ENCODE data around the gene CFDP1.

The CFDP1 gene

DNA sequence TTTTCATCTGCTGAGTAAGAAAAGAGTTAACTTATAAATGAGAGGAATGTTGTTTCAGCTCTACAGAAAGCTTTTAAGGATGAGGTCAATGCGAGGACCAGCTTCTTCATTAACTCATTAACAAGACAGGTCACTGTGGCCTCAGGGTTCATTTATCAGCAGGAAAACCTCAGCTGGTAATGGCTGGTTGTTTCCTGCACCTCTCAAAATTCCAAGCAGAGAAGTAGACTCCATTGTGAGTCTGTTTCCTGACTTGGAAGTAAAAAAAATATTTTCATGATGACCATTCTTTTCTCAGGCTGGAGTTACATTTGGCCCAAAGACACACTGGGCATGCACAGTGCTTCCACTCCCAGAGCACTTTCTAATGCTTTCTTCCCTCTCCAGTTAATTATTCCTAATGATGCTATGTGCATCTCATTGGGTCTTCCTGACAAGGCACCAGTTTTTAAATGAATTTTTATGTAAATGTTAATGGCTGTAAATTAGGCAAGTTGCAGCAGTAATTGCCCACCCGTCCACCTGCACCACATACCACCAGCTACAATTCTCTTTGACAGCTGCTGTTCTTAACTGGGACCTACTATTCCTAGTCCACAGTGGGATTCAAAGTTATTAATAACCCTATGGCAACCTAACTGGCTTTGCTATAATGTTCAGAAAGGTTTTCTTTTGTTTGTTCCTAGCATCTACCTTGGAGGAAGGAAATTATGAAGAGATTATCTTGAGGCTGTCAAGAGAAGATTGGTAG lies 92.4 kb downstream of the CFDP1 start:
- no peak for DNase-seq
- H3K27me3 ChIP-seq (ENCODE audit: insufficient read depth, low read depth, severe bottlenecking) = no peaks in the 10 kb centered on the region
- TF ChIP-seq, protein P1, sequence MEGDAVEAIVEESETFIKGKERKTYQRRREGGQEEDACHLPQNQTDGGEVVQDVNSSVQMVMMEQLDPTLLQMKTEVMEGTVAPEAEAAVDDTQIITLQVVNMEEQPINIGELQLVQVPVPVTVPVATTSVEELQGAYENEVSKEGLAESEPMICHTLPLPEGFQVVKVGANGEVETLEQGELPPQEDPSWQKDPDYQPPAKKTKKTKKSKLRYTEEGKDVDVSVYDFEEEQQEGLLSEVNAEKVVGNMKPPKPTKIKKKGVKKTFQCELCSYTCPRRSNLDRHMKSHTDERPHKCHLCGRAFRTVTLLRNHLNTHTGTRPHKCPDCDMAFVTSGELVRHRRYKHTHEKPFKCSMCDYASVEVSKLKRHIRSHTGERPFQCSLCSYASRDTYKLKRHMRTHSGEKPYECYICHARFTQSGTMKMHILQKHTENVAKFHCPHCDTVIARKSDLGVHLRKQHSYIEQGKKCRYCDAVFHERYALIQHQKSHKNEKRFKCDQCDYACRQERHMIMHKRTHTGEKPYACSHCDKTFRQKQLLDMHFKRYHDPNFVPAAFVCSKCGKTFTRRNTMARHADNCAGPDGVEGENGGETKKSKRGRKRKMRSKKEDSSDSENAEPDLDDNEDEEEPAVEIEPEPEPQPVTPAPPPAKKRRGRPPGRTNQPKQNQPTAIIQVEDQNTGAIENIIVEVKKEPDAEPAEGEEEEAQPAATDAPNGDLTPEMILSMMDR (IDR thresholded peaks at IDR 0.05; ENCODE audit: low read depth, low read length) = no peak
- H3K9me3 ChIP-seq (ENCODE audit: severe bottlenecking) = no peaks in the 10 kb centered on the region
- H3K27ac ChIP-seq = no peak overlapping the region
- H3K4me3 ChIP-seq (ENCODE audit: low read depth, low read length) = no peak overlapping the region
- peaks cover 19% of the 10 kb centered on the region for H3K36me3 ChIP-seq

DNA sequence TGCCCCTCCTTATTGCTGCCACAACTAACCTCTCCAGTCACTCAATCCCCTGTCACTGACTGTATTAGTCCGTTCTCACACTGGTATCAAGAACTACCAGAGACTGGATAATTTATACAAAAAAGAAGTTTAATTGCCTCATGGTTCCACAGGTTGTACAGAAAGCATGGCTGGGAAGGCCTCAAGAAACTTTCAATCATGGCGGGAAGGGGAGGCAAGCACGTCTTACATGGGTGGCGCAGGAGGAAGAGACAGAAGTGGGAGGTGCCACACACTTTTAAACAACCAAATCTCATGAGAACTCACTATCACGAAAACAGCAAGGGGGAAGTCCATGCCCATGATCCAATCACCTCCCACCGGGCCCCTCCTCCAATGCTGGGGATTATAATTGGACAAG lies 95.9 kb downstream of the CFDP1 start:
- H3K27ac ChIP-seq = no peak overlapping the region
- no peaks in the 10 kb centered on the region for H3K9me3 ChIP-seq (ENCODE audit: severe bottlenecking)
- H3K27me3 ChIP-seq (ENCODE audit: insufficient read depth, low read depth, severe bottlenecking) = no peaks in the 10 kb centered on the region
- no peak for DNase-seq
- H3K4me3 ChIP-seq (ENCODE audit: low read depth, low read length) = no peak overlapping the region
- TF ChIP-seq, protein P1 (IDR thresholded peaks at IDR 0.05; ENCODE audit: low read depth, low read length) = no peak
- H3K36me3 ChIP-seq = peaks cover 18% of the 10 kb centered on the region

DNA sequence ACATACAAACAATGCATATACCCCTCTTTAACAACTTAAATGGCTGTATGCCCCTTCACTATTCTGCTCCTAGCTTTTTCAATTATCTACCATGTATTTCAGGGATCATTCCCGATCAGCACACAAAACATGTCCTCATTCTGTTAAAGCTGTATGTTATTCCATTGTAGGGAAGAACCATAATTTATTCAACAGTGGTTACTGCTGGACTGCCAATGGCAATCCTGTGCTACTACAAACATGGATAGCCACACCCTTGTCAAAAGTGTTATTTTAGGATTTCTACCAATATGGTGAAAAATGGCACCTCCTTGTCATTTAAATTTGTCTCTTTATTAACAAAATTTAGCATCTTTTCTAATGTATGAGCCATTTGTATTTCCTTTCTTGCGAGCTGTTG lies 96.8 kb downstream of the CFDP1 start:
- Histone ChIP-seq H3K36me3 (peaks cover 18% of the 10 kb centered on the region), H3K9me3 (ENCODE audit: severe bottlenecking) (no peaks in the 10 kb centered on the region), H3K27ac (no peak overlapping the region), H3K27me3 (ENCODE audit: insufficient read depth, low read depth, severe bottlenecking) (no peaks in the 10 kb centered on the region), H3K4me3 (ENCODE audit: low read depth, low read length) (no peak overlapping the region)
- TF ChIP-seq, protein P1 (IDR thresholded peaks at IDR 0.05; ENCODE audit: low read depth, low read length) = no peak
- DNase-seq = no peak

DNA sequence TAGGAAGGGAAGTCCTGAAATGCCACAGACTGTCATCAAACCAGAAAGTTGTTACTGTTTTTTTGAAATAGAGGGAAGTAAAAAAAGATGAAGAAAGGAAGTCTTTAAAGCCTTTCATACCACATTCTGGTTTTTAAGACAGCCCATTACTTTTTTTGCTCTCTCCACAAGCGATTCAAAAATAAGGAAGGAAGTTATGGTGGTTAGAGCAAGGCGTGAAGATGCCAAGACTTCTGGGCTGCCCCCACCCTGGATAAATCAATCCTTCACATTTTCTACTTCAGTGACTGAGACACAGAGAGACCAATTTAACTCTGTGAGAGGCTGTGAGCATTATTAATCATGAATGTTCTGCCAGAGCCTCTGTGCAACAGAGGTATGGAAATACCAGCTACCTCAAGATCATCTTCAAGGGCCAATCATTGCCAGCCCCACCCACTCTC lies 99.6 kb downstream of the CFDP1 start:
- Histone ChIP-seq H3K27ac (no peak overlapping the region), H3K27me3 (ENCODE audit: insufficient read depth, low read depth, severe bottlenecking) (no peaks in the 10 kb centered on the region), H3K36me3 (peaks cover 10% of the 10 kb centered on the region), H3K9me3 (ENCODE audit: severe bottlenecking) (no peaks in the 10 kb centered on the region), H3K4me3 (ENCODE audit: low read depth, low read length) (no peak overlapping the region)
- TF ChIP-seq, protein P1 (IDR thresholded peaks at IDR 0.05; ENCODE audit: low read depth, low read length) = no peak
- no peak for DNase-seq

DNA sequence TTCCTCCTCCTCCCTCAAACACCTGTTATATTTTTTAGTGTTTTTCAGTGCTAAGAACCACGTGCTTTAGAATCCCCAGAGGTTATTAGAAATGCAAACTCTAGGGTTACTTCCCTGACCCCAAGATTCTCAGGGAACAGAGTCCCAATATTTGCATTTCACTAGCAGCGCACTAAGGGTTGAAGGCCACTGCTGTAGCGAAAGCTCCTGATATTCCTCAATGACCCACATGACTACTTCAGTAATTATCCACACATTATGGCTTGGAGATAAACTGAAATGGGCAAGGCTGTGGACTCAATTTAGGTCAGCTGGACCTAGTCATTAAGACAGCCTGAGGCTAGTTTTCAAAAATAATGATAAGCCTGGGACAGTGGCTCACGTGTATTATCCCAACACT lies 103.4 kb downstream of the CFDP1 start:
- Histone ChIP-seq H3K4me3 (ENCODE audit: low read depth, low read length) (no peak overlapping the region), H3K27me3 (ENCODE audit: insufficient read depth, low read depth, severe bottlenecking) (no peaks in the 10 kb centered on the region), H3K9me3 (ENCODE audit: severe bottlenecking) (no peaks in the 10 kb centered on the region), H3K27ac (no peak overlapping the region), H3K36me3 (peaks cover 5% of the 10 kb centered on the region)
- no peak for DNase-seq
- TF ChIP-seq, protein P1 (IDR thresholded peaks at IDR 0.05; ENCODE audit: low read depth, low read length) = no peak

DNA sequence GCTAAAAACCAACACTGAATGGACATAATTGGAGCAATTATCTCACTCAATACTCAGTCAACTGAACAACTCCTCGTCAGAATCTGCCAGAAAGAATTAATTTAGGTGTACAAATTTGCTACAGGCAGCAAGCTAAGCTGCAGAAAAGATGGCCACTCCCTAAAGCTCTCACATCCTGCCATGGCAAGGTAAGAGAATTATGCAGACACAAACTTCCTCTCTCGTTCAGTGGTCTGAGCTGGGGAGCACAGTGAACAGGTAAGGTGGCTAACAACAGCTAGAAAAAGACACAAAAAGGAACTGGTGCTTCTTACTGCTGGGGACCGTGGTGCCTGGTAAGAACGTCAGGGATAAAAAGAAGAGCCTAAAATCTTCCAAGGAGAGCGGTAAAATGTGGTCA lies 107.0 kb downstream of the CFDP1 start:
- DNase-seq = no peak
- Histone ChIP-seq H3K27ac (no peak overlapping the region), H3K9me3 (ENCODE audit: severe bottlenecking) (no peaks in the 10 kb centered on the region), H3K27me3 (ENCODE audit: insufficient read depth, low read depth, severe bottlenecking) (no peaks in the 10 kb centered on the region), H3K4me3 (ENCODE audit: low read depth, low read length) (no peak overlapping the region), H3K36me3 (peaks cover 5% of the 10 kb centered on the region)
- TF ChIP-seq, protein P1 (IDR thresholded peaks at IDR 0.05; ENCODE audit: low read depth, low read length) = no peak

Data from WERI-Rb-1 (cell line).